Esophagus (tissue), 2 donors: ENCODE data around the gene SPOCK2. TPM values are rescaled to one million over a fixed set of nuclear protein-coding genes. Genes with fewer than 3 reads are reported as not detected.
A peak's percentile ranks its signal among the peaks of the same experiment; 100 is the strongest.

Experiments used
- H3K27ac ChIP-seq, 2 donors: one replicate each; pipeline ENCODE4 v1.5.1; 2013; ENCODE audit warnings: low read depth in 2 of 2, mild to moderate bottlenecking in 2 of 2, inconsistent platforms in 1 of 2, low read length in 1 of 2, moderate library complexity in 1 of 2
- H3K27me3 ChIP-seq, 2 donors: one replicate each; pipeline ENCODE4 v1.6.1; 2013; ENCODE audit warnings: low read length in 2 of 2, control low read depth in 1 of 2, mild to moderate bottlenecking in 1 of 2; ENCODE audit not compliant: insufficient read depth in 2 of 2, control insufficient read depth in 1 of 2
- H3K36me3 ChIP-seq, 2 donors: one replicate each; pipeline ENCODE4 v1.6.1; 2013; ENCODE audit warnings: low read length in 1 of 2; ENCODE audit not compliant: control insufficient read depth in 2 of 2, insufficient read depth in 2 of 2
- H3K4me1 ChIP-seq, 2 donors: one replicate each; pipeline ENCODE4 v1.6.1; 2013; ENCODE audit warnings: low read length in 1 of 2; ENCODE audit not compliant: control insufficient read depth in 2 of 2, insufficient read depth in 2 of 2
- H3K4me3 ChIP-seq, 2 donors: one replicate each; pipeline ENCODE4 v1.5.1; 2013; ENCODE audit warnings: low read length in 2 of 2, mild to moderate bottlenecking in 2 of 2, low read depth in 1 of 2, moderate library complexity in 1 of 2
- H3K9me3 ChIP-seq, 2 donors: one replicate each; pipeline ENCODE4 v1.6.1; 2013; ENCODE audit warnings: mild to moderate bottlenecking in 2 of 2, low read depth in 1 of 2, low read length in 1 of 2, moderate library complexity in 1 of 2; ENCODE audit not compliant: control insufficient read depth in 2 of 2, insufficient read depth in 1 of 2
- WGBS, 2 donors: extraction: QIAGEN DNeasy Blood & Tissue Kit; methylation state at CpG; one replicate each; pipeline ENCODE4 v1.1.7; 2013; 5-methylcytosine and 5-hydroxymethylcytosine counted together
- polyA plus RNA-seq, 2 donors: library from polyadenylated mRNA; stranded (reverse); fragments of 200-250 nt; gene quantifications; one replicate each; pipeline ENCODE4 v1.2.3, GENCODE V29; 2013
- donor health status: healthy with polysubstance abuse.
- donor health status: Bipolar disorder and iron deficiency.

The SPOCK2 gene
- polyA plus RNA-seq, 2 donors = 1.5 to 1.9 TPM

DNA sequence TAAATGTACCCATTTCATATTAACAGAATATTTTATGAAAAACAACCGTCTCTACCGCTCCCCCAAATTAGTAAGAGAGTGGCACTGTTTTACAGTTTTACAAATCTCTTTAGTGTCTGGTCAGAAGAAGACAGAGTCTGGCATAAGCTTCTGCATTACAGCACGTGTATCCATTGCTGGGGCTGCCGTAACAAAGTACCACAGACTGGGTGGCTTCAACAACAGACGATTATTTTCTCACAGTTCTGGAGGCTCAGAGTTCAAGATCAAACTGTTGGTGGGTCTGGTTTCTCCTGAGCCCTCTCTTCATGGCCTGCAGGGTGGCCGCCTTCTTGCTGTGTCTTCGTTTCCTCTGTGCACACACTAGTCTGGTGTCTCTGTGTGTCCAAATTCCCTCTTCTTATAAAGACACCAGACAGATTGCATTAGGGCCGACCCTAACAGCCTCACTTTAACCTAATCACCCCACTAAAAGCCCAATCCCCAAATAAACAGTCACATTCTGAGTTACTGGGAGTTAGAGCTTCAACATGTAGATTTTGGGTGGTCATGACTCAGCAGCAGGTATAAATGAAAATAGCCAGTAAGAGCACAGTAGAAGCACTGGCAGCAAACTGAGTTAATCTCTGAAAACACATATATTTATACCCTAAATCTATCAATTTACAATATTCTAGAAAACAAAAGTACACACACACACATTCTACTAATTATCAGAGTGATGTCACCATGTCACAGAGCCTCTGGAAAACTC is 4.0 kb upstream of the SPOCK2 start:
- Histone ChIP-seq H3K4me1 (peaks cover 6% of the 10 kb centered on the region in 2 donors), H3K4me3 (no peak overlapping the region), H3K9me3 (peaks cover 0 to 2% of the 10 kb centered on the region in 2 donors), H3K36me3 (no peaks in the 10 kb centered on the region), H3K27me3 (peaks cover 0 to 7% of the 10 kb centered on the region in 2 donors), H3K27ac (no peak overlapping the region)
- WGBS, 2 donors = 91 to 93% methylated on average over 8 of the region's 8 CpGs

GRCh38 chr10:72090326-72090725 is 2.0 kb upstream of the SPOCK2 start:
- Histone ChIP-seq H3K36me3 (no peaks in the 10 kb centered on the region), H3K27ac (no peak overlapping the region), H3K9me3 (peaks cover 0 to 2% of the 10 kb centered on the region in 2 donors), H3K4me1 (peaks cover 7 to 8% of the 10 kb centered on the region in 2 donors), H3K4me3 (no peak overlapping the region), H3K27me3 (peaks cover 0 to 10% of the 10 kb centered on the region in 2 donors)
- 90 to 91% methylated on average over 3 of the region's 3 CpGs for WGBS, 2 donors

DNA sequence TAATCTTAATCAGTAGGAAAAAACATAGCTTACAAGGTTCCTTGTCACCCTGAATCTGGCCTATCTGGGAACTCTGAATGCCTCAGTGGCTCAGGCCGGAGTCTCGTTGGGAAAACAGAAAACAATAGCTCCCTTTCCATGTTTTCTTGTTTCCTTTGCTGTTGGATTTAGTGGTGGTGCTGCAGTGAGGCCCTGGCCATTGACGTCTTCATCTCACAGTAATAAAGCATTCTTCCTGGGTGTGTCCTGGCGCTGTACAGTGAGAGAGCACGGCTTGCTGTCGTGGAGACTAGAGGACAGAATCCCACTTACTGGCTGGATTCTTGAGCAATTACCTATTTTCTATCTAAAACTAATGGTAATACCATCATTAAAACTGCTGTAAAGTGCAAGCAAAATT is 1.3 kb upstream of the SPOCK2 start:
- H3K36me3 ChIP-seq = no peaks in the 10 kb centered on the region
- peaks cover 0 to 2% of the 10 kb centered on the region in 2 donors for H3K9me3 ChIP-seq
- H3K4me3 ChIP-seq = no peak overlapping the region
- H3K4me1 ChIP-seq = peaks cover 7 to 8% of the 10 kb centered on the region in 2 donors
- WGBS, 2 donors = 61 to 62% methylated on average over 6 of the region's 6 CpGs
- no peak overlapping the region for H3K27ac ChIP-seq
- H3K27me3 ChIP-seq = peaks cover 0 to 10% of the 10 kb centered on the region in 2 donors

GRCh38 chr10:72088889-72089575 is 681 bp upstream of the SPOCK2 start:
- whole genome bisulfite sequencing, 2 donors = 63 to 69% methylated on average over 14 of the region's 14 CpGs
- H3K9me3 ChIP-seq = peaks cover 0 to 2% of the 10 kb centered on the region in 2 donors
- H3K4me1 ChIP-seq = peaks cover 7 to 8% of the 10 kb centered on the region in 2 donors
- peak overlapping the region; percentile 27 to 66 for H3K27ac ChIP-seq
- H3K27me3 ChIP-seq = peaks cover 0 to 10% of the 10 kb centered on the region in 2 donors
- H3K4me3 ChIP-seq = no peak overlapping the region
- H3K36me3 ChIP-seq = no peaks in the 10 kb centered on the region

DNA sequence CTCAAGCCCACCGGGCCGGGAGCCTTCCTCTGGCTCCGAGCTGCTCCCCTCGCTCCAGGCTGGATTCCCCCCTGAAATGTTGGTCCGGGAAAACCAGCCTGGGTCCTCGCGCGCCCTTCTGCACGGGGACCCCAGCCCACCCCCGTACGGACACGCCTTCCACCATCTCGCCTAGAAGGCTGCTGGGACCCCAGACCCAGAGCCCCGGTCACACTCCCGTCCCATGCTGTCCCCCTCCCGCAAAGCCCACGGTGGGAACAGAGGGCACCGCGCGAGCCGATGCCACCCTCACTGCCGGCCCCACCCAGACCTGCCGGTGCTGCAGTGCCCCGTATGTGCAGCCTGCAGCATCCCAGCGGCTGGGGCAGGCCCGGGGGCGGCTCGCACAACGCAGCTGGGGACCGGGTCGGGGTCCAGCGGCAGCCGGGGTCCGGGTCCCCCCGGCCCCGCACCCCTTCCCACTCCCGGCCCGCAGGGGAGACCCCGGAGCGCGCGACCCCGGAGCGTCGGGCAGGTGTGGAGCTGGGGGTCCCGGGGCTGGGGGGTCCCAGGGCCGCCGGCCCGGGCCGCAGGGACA is 871 bp downstream of the SPOCK2 start:
- Histone ChIP-seq H3K27me3 (peaks cover 0 to 10% of the 10 kb centered on the region in 2 donors), H3K4me3 (peak overlapping the region; percentile 31 to 34), H3K4me1 (peaks cover 7 to 8% of the 10 kb centered on the region in 2 donors), H3K27ac (peak overlapping the region; percentile 37 to 66), H3K9me3 (peaks cover 0 to 2% of the 10 kb centered on the region in 2 donors), H3K36me3 (no peaks in the 10 kb centered on the region)
- WGBS, 2 donors = 2% methylated on average over 50 of the region's 50 CpGs

- Histone ChIP-seq H3K27ac (peak overlapping the region in 1 of 2 donors; percentile 66), H3K36me3 (no peaks in the 10 kb centered on the region), H3K4me3 (peak overlapping the region; percentile 31 to 34), H3K9me3 (peaks cover 0 to 2% of the 10 kb centered on the region in 2 donors), H3K27me3 (peaks cover 0 to 10% of the 10 kb centered on the region in 2 donors), H3K4me1 (peaks cover 8 to 10% of the 10 kb centered on the region in 2 donors)
- WGBS, 2 donors = 44 to 50% methylated on average over 48 to 61 of the region's 61 CpGs
Measured at GRCh38 chr10:72086466-72087391, 1.6 kb downstream of the SPOCK2 start.

- Histone ChIP-seq H3K4me1 (peaks cover 8 to 10% of the 10 kb centered on the region in 2 donors), H3K36me3 (no peaks in the 10 kb centered on the region), H3K27ac (no peak overlapping the region), H3K27me3 (peaks cover 0 to 10% of the 10 kb centered on the region in 2 donors), H3K4me3 (no peak overlapping the region), H3K9me3 (peaks cover 0 to 2% of the 10 kb centered on the region in 2 donors)
- WGBS, 2 donors = 74 to 81% methylated on average over 1 of the region's 1 CpG
Measured at GRCh38 chr10:72085864-72086465, 2.4 kb downstream of the SPOCK2 start.

- H3K36me3 ChIP-seq = no peaks in the 10 kb centered on the region
- peaks cover 8 to 10% of the 10 kb centered on the region in 2 donors for H3K4me1 ChIP-seq
- H3K9me3 ChIP-seq = peaks cover 0 to 2% of the 10 kb centered on the region in 2 donors
- no peak overlapping the region for H3K27ac ChIP-seq
- 89 to 92% methylated on average over 6 of the region's 6 CpGs for WGBS, 2 donors
- H3K27me3 ChIP-seq = peaks cover 0 to 10% of the 10 kb centered on the region in 2 donors
- no peak overlapping the region for H3K4me3 ChIP-seq
Measured at GRCh38 chr10:72085166-72085565, 3.2 kb downstream of the SPOCK2 start.
